Thyroid gland (tissue), 4 donors: Measurements from ENCODE around the gene TNNC1. TPM values are rescaled to one million over a fixed set of nuclear protein-coding genes. Genes with fewer than 3 reads are reported as not detected.

Experiments used
- DNase-seq, 2 donors: peaks; one replicate each; pipeline ENCODE4 v3.0.0-alpha.2; 2019
- H3K27ac ChIP-seq, 3 donors: fragments of 200-600 bp; sonication (generic); 1 replicate in 2 of 3; 2 replicates in 1 of 3; pipeline ENCODE4 v1.5.1; 2016 to 2019; ENCODE audit warnings: mild to moderate bottlenecking in 1 of 3, moderate library complexity in 1 of 3
- H3K27me3 ChIP-seq: fragments of 200-600 bp; sonication (generic); one replicate; pipeline ENCODE4 v1.5.1; 2019
- H3K36me3 ChIP-seq, 2 donors: fragments of 200-600 bp; sonication (generic); one replicate each; pipeline ENCODE4 v1.5.1; 2016 to 2019
- H3K4me1 ChIP-seq, 2 donors: fragments of 200-600 bp; sonication (generic); one replicate each; pipeline ENCODE4 v1.5.1; 2017 to 2019
- H3K4me3 ChIP-seq, 3 donors: fragments of 200-600 bp; sonication (generic); replicated peaks in 1 of 3; 1 replicate in 2 of 3; 2 replicates in 1 of 3; pipeline ENCODE4 v1.5.1; 2016; ENCODE audit warnings: mild to moderate bottlenecking in 1 of 3
- H3K9me3 ChIP-seq: fragments of 200-600 bp; sonication (generic); one replicate; pipeline ENCODE4 v1.5.1; 2017
- POLR2A ChIP-seq, 2 donors: fragments of 450-650 bp; IDR thresholded peaks; one replicate each; pipeline ENCODE4 v1.6.1; 2017; ENCODE audit warnings: antibody characterized with exemption in 2 of 2, mild to moderate bottlenecking in 2 of 2, moderate library complexity in 1 of 2
- WGBS, 2 donors: methylation state at CpG; one replicate each; pipeline ENCODE4 v1.1.5; 2017; 5-methylcytosine and 5-hydroxymethylcytosine counted together
- intact Hi-C: fragments of 100-400 bp; cut with DNase I; formaldehyde crosslinking; loops from one replicate; pipeline ENCODE4 v1.15.1; 2023
- total RNA-seq, 4 donors: library from RNA; depleted of rRNA; stranded (reverse); fragments of >200 nt; gene quantifications; one replicate each; pipeline ENCODE4 v1.2.3, GENCODE V29; 2016
- TF ChIP-seq, protein P1 (sequence below), 6 experiments: fragments of 200-600 bp in 3 of 6; fragments of 450-650 bp in 3 of 6; sonication (generic) in 3 of 6; IDR thresholded peaks; one replicate each; pipeline ENCODE4 v1.5.1; 2016 to 2019; ENCODE audit warnings: antibody characterized with exemption in 6 of 6, mild to moderate bottlenecking in 2 of 6, inconsistent platforms in 1 of 6, moderate library complexity in 1 of 6

The TNNC1 gene
- total RNA-seq = 10 to 100 TPM in 3 of 4 donors, 1 to 10 TPM in 1; 4.0 to 43.5 (median 13.9) TPM

DNA sequence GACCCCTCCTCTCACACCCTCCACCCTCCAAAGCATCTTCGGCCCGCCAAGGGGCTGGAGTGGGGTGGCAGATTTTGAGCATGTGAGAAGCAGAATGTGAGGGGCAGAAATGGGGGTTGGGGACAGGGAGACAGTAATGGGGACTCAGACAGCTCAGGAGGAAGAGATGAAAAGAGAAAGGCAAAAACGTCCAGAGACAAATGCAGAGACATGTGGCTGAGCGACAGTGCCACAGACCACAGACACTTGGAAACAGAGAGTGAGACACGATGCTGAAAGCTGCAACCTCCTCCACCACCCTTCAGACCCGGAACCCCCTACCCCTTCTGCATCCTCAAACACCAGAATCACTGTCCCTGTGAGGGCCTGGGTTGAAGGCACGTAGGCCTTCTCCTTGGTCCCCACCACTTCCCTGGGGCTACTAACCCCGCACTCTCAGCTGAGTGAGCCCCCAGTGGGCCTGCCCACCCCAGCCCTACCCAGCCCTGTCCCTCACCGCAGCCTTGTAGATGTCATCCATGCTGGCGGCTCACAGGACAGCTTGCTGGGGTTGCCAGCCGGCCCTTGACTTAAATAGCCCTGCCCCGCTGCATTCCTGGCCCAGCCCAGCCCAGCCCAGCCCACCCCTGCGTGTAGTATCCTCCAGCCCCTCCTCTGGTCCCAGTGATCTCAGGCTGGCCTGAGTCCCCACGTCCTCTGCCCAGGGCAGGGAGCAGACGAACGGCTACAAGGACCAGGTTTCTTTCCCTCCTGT, at the start of gene TNNC1:
Gene TNNC1, minus strand, starts transcription at position 546 of the 754 bp plus-strand sequence. Its CDS starts 26 bp downstream, at position 520.
- WGBS, 2 donors = 57 to 65% methylated on average over 15 to 16 of the region's 16 CpGs

DNA sequence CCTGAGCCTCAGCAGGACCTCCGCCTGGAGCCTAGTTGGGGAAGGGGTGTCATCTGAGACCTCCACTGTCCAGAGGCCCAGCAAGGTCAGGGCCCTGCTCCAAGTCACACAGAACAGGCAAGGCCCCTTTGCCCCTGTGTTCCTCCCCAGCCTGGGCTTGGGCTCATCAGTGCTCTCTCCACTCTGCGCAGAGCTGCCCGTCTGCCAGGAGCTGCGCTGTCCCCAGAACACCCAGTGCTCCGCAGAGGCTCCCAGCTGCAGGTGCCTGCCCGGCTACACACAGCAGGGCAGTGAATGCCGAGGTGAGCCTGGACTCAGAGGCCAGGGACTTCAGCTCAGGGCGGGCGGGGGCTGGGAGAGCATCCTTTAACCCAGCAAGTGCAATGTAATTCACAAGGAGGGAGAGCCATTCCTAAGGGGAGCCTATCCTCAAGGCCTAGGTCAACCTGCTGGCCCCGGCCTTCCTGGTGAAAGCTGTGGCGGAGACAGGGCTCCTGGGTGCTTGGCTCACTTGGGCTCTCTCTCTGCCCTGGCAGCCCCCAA, 49.0 kb upstream of the TNNC1 start:
- Histone ChIP-seq H3K9me3 (no peaks in the 10 kb centered on the region), H3K36me3 (no peaks in the 10 kb centered on the region), H3K4me1 (no peaks in the 10 kb centered on the region), H3K27ac (no peak overlapping the region), H3K27me3 (no peaks in the 10 kb centered on the region), H3K4me3 (no peak overlapping the region)
- intact Hi-C loops = no loop called here
- TF ChIP-seq POLR2A (IDR thresholded peaks at IDR 0.05) = no peak
- TF ChIP-seq, protein P1, sequence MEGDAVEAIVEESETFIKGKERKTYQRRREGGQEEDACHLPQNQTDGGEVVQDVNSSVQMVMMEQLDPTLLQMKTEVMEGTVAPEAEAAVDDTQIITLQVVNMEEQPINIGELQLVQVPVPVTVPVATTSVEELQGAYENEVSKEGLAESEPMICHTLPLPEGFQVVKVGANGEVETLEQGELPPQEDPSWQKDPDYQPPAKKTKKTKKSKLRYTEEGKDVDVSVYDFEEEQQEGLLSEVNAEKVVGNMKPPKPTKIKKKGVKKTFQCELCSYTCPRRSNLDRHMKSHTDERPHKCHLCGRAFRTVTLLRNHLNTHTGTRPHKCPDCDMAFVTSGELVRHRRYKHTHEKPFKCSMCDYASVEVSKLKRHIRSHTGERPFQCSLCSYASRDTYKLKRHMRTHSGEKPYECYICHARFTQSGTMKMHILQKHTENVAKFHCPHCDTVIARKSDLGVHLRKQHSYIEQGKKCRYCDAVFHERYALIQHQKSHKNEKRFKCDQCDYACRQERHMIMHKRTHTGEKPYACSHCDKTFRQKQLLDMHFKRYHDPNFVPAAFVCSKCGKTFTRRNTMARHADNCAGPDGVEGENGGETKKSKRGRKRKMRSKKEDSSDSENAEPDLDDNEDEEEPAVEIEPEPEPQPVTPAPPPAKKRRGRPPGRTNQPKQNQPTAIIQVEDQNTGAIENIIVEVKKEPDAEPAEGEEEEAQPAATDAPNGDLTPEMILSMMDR (IDR thresholded peaks at IDR 0.05) = no peak
- WGBS, 2 donors = 97 to 98% methylated on average over 7 of the region's 11 CpGs
- no peak for DNase-seq

More for the DNA sequence above, at the start of gene TNNC1:
- Histone ChIP-seq H3K4me1 (peaks cover 42 to 57% of the 10 kb centered on the region in 2 donors), H3K9me3 (no peaks in the 10 kb centered on the region), H3K4me3 (peak within 1 kb of the TSS in 1 of 3 donors; percentile 60), H3K27ac (peak within 1 kb of the TSS; percentile 91 to 98 (median 94)), H3K36me3 (peaks cover under 1 to 5% of the 10 kb centered on the region in 2 donors), H3K27me3 (no peaks in the 10 kb centered on the region)
- intact Hi-C loops = loop anchor here (10.0 kb wide), 1 partner anchor 231 kb away; the partner anchor contains the start of genes GNL3 and PBRM1
- DNase-seq = peak; percentile 71 to 72
- TF ChIP-seq, protein P1 (IDR thresholded peaks at IDR 0.05) = no peak
- peak in 1 of 2 donors; percentile 56 for TF ChIP-seq POLR2A (IDR thresholded peaks at IDR 0.05)

DNA sequence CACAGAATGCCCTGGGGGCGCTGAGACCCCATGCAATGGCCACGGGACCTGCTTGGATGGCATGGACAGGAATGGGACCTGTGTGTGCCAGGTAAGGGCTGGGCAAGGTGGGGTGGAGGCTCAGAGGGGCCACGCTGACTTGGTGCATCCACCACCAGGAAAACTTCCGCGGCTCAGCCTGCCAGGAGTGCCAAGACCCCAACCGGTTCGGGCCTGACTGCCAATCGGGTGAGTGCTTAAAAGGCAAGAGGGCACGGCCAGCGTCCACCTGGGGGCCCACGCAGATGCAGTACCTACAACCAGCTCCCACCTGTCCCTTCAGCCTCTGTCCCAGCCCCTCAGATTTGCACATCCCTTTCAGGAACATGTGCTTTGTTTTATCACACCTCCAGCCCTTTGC, 48.2 kb upstream of the TNNC1 start:
- H3K4me1 ChIP-seq = no peaks in the 10 kb centered on the region
- WGBS, 2 donors = 83 to 85% methylated on average over 11 of the region's 11 CpGs

DNA sequence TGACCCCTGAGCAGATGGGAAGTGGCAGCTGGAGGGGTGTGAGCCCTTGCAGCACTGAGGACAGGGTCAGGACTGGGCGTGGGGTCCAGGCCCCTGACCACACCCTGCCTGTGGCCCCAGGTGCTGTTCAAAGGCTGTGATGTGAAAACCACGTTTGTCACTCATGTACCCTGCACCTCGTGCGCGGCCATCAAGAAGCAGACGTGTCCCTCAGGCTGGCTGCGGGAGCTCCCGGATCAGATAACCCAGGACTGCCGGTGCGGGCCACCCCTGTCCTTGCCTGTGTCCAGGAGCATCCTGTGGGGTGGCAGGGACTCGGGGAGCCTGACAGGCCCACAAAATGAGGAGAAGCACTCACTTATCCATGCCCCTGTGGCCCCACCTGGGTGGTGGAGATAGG, 47.2 kb upstream of the TNNC1 start:
- no peaks in the 10 kb centered on the region for H3K27me3 ChIP-seq
- intact Hi-C loops = no loop called here
- 88 to 89% methylated on average over 9 to 10 of the region's 11 CpGs for WGBS, 2 donors
- no peaks in the 10 kb centered on the region for H3K9me3 ChIP-seq
- no peaks in the 10 kb centered on the region for H3K36me3 ChIP-seq
- H3K27ac ChIP-seq = no peak overlapping the region
- TF ChIP-seq POLR2A (IDR thresholded peaks at IDR 0.05) = no peak
- TF ChIP-seq, protein P1 (IDR thresholded peaks at IDR 0.05) = no peak
- no peak overlapping the region for H3K4me3 ChIP-seq
- no peaks in the 10 kb centered on the region for H3K4me1 ChIP-seq
- DNase-seq = no peak

More for the DNA sequence above, 48.2 kb upstream of the TNNC1 start:
- Histone ChIP-seq H3K4me3 (no peak overlapping the region), H3K27me3 (no peaks in the 10 kb centered on the region), H3K9me3 (no peaks in the 10 kb centered on the region), H3K27ac (no peak overlapping the region), H3K36me3 (no peaks in the 10 kb centered on the region)
- no peak for TF ChIP-seq POLR2A (IDR thresholded peaks at IDR 0.05)
- TF ChIP-seq, protein P1 (IDR thresholded peaks at IDR 0.05) = no peak
- intact Hi-C loops = no loop called here
- no peak for DNase-seq
